Liver (tissue), 3 donors: ENCODE data around the gene CDKL1.

Source experiments
- YY1 ChIP-seq: IDR thresholded peaks from 2 replicates; pipeline ENCODE4 v1.6.1; 2016; ENCODE audit warnings: antibody characterized with exemption, mild to moderate bottlenecking
- TF ChIP-seq, protein P1 (sequence below): fragments of 150-350 bp; IDR thresholded peaks from 2 replicates; pipeline ENCODE4 v1.5.1; 2017; ENCODE audit warnings: improper control_type of control experiment, low read depth, low read length; ENCODE audit not compliant: missing input control
- TF ChIP-seq, protein P2 (sequence below): IDR thresholded peaks from 2 replicates; pipeline ENCODE4 v1.6.1; 2016; ENCODE audit warnings: antibody characterized with exemption
- donor health status: healthy.
- donor health status: healthy.

DNA sequence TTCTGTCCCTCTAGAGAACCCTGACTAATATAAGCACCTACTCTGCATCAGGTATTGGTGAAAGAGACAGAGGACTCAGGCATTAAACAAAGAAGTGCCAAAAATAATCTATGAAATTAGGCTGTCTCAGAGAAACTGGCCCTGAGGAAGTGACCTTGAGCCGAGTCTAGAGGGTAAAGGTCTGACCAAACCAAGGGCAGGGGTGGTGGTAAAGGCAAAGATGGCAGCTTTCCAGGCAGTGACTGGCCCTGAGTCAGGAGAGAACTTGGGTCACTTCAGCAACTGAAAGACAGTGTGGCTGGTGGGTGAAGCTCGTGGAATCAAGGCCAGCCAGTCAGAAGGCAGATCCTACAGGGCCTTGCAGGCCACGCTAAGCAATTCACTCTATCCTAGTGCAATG, 30.6 kb downstream of the CDKL1 start:
- TF ChIP-seq, protein P1, sequence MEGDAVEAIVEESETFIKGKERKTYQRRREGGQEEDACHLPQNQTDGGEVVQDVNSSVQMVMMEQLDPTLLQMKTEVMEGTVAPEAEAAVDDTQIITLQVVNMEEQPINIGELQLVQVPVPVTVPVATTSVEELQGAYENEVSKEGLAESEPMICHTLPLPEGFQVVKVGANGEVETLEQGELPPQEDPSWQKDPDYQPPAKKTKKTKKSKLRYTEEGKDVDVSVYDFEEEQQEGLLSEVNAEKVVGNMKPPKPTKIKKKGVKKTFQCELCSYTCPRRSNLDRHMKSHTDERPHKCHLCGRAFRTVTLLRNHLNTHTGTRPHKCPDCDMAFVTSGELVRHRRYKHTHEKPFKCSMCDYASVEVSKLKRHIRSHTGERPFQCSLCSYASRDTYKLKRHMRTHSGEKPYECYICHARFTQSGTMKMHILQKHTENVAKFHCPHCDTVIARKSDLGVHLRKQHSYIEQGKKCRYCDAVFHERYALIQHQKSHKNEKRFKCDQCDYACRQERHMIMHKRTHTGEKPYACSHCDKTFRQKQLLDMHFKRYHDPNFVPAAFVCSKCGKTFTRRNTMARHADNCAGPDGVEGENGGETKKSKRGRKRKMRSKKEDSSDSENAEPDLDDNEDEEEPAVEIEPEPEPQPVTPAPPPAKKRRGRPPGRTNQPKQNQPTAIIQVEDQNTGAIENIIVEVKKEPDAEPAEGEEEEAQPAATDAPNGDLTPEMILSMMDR = no peak
- TF ChIP-seq, protein P2, sequence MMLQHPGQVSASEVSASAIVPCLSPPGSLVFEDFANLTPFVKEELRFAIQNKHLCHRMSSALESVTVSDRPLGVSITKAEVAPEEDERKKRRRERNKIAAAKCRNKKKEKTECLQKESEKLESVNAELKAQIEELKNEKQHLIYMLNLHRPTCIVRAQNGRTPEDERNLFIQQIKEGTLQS = no peak
- no peak for TF ChIP-seq YY1
